GM18517 (cell line): ENCODE results near the gene SDK1.
"Not testable (repeated sequence)": the region's sequence is repeated elsewhere in the genome, so short reads cannot be mapped to it uniquely, and the experiment has no call there.

Source experiments
- ATAC-seq: cut with Tn5 transposase; IDR thresholded peaks from one replicate; pipeline ENCODE4 v1.9.1; 2021; ENCODE audit warnings: mild to moderate bottlenecking, moderate library complexity; ENCODE audit not compliant: unreplicated experiment

The SDK1 gene

DNA sequence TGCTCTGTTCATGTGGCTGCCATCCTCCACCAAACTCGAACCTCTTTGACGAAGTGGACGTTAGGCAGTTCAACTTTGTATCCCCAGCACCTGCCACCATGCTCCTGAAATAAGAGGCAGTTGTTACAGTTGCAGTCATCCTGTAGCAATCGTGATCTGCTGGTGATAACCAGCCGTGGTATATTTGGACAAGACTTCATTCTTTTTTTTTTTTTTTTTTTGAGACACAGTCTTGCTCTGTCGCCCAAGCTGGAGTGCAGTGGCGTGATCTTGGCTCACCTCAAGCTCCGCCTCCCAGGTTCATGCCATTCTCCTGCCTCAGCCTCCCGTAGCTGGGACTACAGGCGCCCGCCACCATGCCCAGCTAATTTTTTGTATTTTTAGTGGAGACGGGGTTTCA is 640.7 kb downstream of the SDK1 start:
- ATAC-seq, result not testable (repeated sequence)

DNA sequence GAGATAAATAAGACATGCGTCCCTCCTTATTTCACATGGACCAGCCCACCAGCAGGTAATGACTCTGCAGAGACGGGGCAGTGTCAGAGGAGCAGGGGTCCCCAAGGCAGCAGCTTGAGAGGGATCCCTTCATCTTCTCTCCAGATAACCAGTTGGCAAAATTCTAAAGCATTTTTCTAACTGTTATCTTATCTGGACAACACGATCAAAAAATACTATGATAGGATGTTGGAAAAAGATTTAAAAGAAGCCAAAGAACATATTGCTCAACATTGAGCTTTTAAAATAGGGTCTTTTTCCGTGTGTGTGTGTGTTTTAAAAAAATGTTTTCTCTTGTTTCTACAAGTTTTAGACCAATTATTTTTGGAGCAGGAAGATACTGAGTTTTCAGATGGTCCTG is 641.2 kb downstream of the SDK1 start:
- ATAC-seq, result no peak

DNA sequence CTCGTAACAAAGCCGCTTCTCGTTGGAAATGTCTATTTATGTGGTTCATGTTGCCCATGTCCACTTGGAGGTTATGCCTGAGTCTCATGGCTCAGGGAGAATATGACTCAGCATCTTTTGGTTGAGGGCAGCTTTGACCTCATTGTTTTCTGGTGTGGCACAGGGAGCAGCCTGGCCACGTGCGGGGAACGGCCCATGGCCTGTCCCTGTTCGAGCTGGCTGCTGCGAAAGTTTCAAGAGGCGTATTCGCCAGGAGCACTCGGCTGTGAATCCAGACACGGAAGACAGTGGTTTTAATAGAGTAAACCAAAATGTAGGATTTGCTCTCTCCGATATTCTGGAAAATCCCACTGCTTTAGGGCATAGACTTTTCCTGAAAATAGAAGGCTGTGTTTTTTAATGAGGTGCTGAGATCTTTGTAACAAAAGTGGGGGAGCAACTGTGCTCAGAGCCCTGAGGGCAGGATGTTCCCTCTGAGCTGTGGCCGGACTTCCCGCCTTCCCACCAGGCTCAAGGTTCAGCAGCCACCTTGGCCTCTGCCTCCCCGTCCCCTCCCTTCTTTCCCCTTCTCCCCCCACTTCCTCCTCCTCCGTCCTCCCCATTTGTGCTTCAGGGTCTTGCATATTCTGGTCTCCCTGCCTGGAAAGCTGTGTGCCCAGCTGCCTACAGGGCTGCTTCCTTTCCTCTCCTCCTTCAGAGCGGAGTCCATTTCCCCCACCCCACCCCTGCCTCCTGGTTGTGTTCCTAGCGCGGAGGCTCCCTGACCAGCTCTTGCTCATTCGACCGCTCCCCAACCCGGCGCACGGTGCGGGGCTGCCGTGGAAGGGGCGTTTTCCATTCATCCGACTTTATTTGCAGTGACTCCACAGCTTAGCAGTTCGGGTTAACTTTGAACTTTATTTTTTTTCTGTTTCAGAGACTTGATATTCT is 642.0 kb downstream of the SDK1 start:
- no peak for ATAC-seq

DNA sequence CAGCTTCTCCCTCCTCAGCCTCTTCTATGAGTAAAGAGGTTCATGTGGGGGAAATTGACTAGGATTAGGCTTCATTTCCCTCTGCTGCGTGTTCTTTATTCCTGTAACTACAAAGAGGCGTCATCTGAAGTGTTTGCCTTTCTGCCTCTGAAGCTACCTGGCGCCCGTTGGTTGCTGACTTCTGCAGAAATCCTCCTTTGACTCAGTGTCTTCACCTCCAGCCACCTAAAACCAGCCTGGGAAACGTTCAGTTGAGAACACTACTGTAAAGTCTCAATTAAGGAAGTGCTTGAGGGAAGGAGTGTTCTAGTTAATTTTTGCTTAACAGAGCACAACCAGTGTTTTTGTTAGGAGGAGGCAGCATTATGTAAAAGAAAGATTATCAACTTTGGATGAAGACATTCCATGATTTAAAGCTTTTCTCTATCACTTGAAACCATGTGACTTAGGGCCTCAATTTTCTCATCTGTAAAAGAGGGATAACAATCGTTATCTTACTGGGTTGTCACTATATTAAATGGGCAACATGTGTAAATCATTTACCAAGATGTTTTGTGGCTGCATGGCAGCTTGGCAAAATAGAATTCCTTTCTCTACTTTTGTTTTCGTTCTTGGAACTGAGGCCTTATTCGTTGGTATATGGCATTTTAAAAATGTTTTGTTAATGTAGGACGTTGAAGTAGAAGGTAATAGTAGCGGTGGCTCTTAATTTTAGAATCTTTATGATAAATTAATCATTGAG is 642.9 kb downstream of the SDK1 start:
- ATAC-seq, result no peak

DNA sequence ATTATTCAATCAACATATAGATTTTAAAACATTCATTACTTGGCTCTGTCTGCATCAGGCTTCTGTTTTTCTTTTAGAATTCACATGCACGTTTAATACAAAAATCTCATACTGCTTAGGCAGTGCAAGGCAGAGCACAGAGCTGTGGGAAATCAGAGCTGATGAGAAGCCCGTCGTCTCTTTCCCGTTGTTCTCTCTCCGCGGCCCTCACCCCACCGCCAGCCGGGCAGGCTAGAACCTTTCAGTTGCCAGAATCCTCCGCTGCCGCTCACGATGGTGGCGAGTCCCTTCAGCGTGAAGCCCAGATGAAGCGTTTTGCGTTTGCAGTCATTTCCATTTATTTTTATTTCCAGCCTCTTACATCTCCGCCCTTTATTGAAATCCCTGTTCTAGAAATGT is 648.2 kb downstream of the SDK1 start:
- ATAC-seq, result no peak

DNA sequence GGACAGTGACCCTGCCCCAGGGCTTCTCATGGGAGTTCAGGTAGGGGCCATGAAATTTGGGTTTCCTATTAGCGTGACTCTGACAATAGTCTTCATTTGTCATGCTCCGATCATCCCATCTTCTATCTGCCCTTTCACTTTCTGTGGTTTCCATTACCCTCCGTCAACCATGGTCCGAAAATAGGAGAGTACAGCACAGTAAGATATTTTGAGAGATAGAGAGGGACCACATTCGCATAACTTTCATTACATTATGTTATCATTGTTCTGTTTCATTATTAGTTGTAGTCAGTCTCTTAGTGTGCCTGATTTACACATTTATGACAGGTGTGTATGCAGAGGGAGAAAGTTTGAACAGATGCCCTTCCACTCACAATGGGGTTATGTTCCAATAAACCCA is 649.2 kb downstream of the SDK1 start:
- ATAC-seq, result no peak

DNA sequence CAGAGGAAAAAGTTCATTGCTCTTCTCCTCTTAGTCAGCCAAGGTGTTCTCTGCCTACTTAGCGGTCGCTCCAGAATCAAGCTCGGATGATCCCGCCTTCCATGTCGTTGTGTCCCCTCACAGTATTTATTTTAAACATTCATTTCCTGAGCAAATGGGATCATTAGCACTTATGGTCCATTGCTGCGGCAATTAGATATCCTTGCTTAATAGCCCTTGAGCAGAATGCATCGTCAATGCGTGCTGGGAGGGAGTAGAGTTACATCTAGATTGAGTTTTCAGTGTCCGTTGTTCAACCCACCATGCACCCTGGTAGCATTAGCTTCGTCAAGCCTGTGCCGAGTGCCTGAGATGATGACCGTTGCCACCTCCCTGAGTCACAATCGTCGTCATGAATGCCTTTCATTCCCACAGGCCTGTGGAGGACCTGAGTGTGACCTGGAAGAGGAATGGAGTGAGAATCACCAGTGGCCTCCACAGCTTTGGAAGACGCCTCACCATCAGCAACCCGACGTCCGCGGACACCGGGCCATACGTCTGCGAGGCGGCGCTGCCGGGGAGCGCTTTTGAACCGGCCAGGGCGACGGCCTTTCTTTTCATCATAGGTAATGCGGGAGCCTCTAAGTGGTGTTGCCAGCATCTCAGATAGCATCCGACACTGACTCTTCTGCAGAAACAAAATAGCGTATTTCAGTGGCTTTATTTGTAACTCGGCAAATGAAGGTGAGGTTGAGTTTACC is 650.4 kb downstream of the SDK1 start:
- ATAC-seq, result no peak

DNA sequence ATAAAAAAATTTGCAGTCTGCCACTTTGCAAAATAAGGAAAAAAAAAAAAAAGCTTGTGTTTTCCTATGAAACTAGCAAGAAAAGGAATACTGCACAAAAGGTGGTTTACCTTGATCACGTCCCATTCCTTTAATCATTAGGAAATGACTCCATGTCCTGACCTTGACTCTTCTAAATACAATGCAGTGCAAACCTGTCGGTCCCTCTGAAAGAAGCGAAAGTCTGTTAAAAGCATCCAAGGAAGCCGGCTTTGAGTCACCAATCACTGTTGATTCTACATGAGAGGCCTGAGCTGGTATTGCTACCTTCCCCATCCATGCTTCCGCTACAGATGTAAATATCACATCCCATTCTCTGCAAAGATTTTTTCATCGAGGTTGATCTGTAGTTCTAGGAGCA is 652.1 kb downstream of the SDK1 start:
- no peak for ATAC-seq

DNA sequence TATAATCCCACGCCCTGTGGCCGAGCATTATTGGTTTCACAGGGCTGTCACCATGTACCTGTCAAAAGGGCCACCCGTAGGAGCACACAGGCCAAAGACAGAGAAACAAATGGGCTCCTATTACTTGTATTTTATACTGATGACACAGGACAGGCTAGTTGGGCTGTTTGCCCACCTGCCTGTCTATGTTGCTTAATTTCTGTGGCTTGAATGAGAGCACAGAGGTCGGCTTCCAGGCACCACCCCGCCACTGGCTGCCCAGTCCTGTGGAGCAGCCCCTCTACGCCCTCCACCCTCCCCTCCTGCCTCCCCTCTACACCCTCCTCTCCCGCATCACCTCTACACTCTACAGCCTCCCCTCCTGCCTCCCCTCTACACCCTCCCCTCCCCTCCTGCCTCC is 652.9 kb downstream of the SDK1 start:
- ATAC-seq, result no peak

DNA sequence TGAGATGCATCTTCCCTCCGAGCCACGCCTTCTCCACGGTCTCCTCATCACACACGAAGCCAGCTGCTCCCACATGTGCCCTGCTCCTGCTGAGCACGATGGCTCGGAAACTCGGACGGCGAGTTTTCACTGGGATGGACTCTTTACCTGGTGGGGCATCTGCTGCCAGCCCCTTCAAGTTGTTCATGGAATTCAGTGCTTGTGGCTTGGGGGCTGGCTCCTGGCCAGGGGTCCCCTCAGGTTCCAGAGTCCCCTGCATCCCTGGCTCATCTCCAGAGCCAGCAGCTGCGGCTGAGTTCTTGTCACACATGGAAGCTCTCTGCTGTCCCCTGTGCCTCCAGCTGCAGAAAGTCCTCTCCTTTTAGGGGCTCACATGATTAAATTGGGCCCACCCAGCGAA is 654.0 kb downstream of the SDK1 start:
- no peak for ATAC-seq

DNA sequence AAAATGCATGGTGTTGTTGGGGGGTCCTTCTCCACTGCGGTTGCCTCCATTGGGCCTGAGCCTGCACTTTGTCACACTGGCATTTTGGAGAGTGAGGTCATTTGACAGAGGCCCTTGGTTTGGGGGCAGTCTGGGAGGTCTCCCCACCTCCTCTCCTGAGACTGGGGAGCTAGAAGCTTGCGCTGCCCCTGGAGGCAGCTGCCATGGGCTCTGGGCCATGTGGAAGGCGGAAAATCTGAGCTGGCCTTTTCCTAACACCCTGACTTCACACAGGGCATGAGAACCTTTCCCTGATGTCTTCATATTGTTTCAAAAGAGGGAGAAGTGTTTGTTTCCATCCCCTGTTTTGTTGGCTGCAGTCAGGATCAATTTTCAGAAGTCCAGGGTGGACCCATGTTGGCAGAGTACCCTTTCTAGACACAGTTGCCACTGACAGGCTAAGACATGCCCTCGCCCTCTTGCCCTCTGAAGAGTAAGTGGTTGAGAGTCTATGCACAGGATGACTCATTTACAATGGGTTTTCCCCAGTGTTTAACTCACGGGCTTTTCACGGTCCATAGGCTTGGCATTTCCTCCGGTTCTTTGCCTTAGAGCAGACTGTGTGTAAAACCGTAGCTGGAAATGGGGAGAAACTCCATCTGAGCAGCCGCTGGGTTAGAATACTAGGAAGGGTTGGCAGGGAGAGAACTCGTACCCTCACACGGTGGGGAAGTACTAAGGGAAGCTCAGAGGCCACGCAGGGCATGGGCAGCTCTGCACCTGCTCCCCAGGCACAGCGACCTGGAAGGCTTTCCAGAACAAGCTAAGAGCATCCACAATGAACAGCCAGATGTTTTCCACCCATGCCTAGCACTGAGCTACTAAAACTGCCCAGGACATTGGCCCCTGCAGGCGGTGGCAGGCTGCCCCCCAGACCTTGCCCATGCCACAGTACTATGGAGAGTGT is 655.0 kb downstream of the SDK1 start:
- peak; percentile 80 for ATAC-seq

DNA sequence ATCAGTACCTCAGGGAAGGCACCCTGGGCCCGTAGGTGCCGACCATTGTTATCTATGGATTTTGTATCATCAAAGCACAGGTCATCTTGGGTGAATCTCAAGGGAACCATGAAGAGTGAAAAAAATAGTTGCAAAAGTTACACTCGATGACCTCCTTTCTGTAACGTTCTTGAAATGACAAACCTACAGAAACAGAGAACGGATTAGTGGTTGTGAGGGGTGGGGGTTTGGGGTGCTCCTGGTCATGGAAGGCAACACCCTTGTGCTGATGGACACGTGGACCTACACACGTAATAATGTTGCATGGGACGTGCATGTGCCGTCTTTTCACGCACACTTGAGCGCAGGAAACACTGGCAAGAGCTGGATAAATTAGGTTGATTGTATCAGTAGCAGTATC is 655.9 kb downstream of the SDK1 start:
- ATAC-seq, result peak; percentile 52

DNA sequence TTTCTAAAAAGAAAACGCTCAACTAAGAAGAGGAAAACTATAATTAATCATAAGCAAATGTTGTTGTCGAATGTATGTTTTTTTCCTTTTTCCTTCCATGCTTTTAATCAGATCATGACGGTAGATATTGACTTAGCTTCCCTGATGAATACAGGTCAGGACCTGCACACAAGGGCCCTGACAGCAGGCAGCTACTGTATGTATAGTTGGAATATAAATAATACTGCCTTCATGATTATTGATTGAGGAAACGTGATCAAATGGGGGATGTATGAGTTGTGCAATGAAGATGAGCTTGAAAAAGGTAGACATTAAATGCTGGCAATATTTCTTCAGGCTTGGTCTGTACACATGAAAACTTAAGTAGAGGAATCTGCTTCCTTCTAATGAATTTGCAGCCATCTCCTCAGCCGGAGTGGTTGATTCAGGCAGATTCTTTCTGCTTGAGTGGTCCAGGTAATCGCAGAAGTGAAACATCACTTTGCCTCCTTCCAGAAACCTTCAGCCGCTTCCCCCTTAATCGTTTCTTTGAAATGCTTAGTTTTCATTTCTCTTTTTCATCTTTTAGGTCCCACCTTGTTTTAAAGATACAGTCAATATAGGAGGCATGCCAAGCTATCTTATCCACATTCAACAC is 656.5 kb downstream of the SDK1 start:
- ATAC-seq, result no peak

DNA sequence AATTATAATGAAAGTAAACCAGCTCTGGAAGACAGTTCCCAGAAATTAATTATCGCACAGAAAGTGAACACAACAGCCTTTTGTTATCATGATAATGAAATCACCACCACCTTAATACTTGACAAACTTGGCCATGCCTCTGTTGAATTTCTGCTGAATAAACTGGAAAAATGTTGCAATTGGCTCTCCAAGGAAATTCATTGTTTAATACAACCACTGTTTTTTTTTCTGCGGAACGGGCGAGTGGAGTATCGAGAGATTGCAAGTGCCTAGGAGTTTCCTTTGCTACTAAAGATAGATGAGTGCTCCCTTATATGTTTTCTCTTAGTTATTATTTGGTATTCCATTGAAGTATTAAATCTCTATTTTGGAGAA is 657.0 kb downstream of the SDK1 start:
- no peak for ATAC-seq

DNA sequence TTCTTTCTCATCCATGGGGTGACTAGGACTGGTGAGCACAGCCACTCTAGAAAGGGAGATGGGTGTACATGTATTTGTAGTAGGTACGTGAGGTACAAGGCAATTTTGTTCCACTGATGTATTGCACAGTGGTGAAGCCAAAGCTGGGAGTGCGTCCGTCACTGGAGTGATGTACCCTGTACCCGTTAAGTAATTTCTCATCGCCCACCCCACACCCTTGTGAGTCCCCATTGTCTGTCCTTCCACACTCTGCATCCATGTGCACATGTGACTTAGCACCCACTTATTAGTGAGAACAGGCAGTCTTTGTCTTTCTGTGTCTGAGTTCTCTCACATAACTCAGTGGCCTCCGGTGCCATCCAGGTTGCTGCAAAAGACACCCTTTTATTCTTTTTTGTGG is 658.3 kb downstream of the SDK1 start:
- ATAC-seq, result no peak

DNA sequence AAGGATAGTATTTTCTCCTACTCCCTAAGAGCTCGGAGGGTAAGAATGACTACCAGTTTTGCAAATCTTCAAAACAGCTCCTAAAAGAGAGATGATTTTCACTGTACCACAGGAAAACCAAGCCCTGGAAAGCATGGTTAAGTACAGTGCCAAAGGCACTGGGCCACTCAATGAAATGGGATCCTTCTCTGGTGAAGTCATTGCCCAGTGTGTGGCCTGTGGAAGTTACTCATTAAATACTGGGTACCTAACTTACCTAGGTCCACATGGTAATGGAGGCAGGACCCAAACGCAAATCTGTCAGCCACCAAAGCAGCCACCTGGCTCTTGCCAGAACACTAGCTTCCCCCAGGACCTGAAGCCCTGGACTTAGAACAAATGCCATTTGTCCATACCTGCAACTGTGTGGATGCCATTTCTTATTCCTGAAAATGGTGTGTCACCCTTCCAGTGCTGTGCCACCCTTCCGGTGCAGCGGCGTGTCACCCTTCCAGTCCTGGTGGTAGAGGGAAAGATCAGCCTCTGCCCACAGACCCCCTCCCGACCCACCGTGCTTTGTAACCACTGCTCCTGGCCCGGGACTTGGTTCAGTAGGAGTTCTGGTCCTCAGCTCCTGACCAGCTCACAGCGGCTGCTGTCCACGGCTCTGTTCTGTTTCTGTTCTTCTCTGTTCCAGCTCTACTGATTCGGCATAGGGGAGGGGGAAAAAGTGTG is 659.2 kb downstream of the SDK1 start:
- no peak for ATAC-seq

DNA sequence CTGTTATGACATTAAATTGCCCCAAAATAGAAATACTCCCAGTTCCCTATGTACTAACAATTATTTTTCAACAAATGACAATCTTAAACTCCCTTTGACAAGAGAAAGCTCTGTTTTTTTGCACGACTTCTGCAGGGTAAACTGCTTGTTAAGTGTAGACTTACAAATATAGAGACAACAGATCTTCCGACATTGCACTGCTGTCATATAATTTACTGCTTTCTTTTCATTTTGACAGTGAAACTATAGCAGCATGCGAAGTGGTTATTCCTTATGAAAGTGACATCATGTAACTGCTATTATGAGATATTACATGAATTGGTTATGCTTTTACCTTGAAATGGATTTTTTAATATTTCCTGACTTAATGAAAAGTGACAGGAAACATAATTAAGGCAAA is 659.9 kb downstream of the SDK1 start:
- no peak for ATAC-seq

DNA sequence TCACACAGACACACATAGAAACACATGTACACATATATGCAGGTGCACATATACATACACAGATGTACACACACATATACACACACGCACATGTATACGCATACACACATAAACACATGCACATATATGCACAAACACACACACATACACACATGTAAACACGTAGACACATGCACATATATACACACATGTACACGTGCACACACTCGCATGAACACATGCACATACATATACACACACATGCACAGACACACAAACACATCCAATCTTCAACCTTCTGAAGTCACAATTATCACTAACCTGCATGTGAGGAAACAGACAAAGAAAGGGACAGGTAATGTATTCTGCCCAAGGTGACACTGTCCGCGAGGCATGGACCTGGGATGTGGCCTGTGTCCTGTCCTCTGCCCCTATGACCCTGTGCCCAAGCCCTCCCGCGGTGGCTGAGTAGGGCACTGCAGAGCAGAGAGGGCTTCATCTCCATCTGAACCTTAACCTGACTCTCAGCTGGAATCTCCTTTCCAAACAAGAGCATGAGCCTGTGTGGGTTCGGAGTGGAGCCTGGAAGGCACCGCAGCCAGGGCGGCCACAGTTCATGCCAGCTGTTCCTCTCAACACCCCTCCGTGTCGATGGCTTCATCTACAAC is 660.9 kb downstream of the SDK1 start:
- no peak for ATAC-seq

DNA sequence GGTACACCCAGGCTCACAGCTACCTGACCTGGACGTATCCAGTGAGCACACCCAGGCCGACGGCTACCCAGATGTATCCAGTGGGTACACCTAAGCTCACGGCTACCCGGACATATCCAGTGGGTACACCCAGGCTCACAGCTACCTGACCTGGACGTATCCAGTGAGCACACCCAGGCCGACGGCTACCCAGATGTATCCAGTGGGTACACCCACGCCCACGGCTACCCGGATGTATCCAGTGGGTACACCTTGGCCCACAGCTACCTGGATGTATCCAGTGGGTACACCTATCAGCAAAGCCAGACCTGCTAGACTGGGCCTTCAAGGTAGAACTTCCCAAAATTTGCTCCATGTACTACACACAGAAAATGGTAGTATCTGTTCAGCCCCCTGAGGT is 662.7 kb downstream of the SDK1 start:
- ATAC-seq, result not testable (repeated sequence)
